Lower leg skin (tissue), 3 donors: Measurements from ENCODE around the gene ACAD8.

Experiments used
- CTCF ChIP-seq, 3 donors: fragments of 450-650 bp; IDR thresholded peaks; one replicate each; pipeline ENCODE4 v1.5.1; 2016; ENCODE audit warnings: antibody characterized with exemption in 3 of 3, mild to moderate bottlenecking in 3 of 3, moderate library complexity in 2 of 3
- POLR2A ChIP-seq, 2 donors: fragments of 450-650 bp; IDR thresholded peaks; one replicate each; pipeline ENCODE4 v1.6.1; 2016 to 2017; ENCODE audit warnings: antibody characterized with exemption in 2 of 2, mild to moderate bottlenecking in 1 of 2, moderate library complexity in 1 of 2

GRCh38 chr11:134252346-134253187 lies 801 bp upstream of the ACAD8 start:
- TF ChIP-seq CTCF (IDR thresholded peaks at IDR 0.05) (no peak), POLR2A (IDR thresholded peaks at IDR 0.05) (no peak)
